A549 treated with AZD2906 at 1 μM for 4 hours (cell line): ENCODE results near the gene ZNF227. TPM values are rescaled to one million over a fixed set of nuclear protein-coding genes. Genes with fewer than 3 reads are reported as not detected.

Source experiments
- total RNA-seq: library from RNA; stranded (reverse); fragments of 200-300 nt; extraction: Qiagen RNA extraction; gene quantifications from 5 replicates; pipeline ENCODE4 v1.2.3, GENCODE V29; 2022

Gene ZNF227
- total RNA-seq = 9.7 to 12.9 TPM (median 10.0 TPM) in 5 replicates

DNA sequence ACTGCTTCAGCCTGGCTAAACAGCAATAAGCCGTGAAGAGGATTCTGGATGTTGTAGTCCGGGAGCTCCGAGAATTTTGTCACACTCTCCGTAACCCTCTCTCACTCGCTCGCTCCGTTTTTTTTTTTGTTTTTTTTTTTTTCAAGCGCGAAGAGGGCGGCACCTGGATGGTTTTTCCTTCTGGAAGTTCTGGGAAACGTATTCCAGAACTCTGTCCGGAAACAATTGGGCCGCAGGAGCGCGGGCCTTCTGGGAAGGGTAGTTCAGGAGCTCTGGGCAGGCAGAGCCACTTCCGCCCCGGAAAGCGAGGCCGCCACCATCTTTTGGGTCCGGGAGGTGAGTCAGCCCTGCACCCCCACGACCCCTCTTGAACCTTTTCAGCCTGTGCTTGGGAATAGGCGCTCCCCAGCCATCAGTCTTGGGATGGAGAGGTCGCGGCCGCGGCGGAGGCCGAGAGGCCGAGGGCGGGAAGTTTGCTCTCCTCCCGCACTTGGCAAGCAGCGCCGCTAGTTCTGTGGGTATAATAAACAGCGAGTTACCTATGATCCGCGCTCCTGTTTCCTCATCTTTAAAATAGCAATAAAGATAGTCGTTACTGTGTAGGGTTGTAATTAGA is at the start of gene ZNF227:
ZNF227 (plus strand) TSS at position 283 of the 616 bp plus-strand sequence. CDS start 5,261 bp downstream, outside the sequence.

GRCh38 chr19:44164673-44165512 is 47.4 kb upstream of the ZNF227 start, which contains the start of gene ZNF226:
Gene ZNF226 (plus strand): TSS chr19:44165100. CDS start chr19:44170081, 4,981 bp downstream.

Other genes with a start within 250 kb of the ZNF227 start
- 2.3 to 3.9 TPM (median 2.7 TPM) in 5 replicates for gene ZNF155, start 228.3 kb upstream of the ZNF227 start, total RNA-seq
- 2.5 to 3.0 TPM (median 2.9 TPM) in 5 replicates for gene ZNF230, start 209.6 kb upstream of the ZNF227 start, total RNA-seq
- 2.9 to 4.7 TPM (median 3.3 TPM) in 5 replicates for gene ZNF222, start 187.2 kb upstream of the ZNF227 start, total RNA-seq
- gene ZNF223, start 160.5 kb upstream of the ZNF227 start, total RNA-seq = 1.9 to 4.0 TPM (median 3.2 TPM) in 5 replicates
- 0.30 to 0.55 TPM (median 0.38 TPM) in 5 replicates for gene ZNF284, start 140.4 kb upstream of the ZNF227 start, total RNA-seq
- gene ZNF224, start 118.2 kb upstream of the ZNF227 start, total RNA-seq = 7.7 to 12.2 TPM (median 9.0 TPM) in 5 replicates
- 2.2 to 3.7 TPM (median 2.6 TPM) in 5 replicates for gene ZNF225, start 99.1 kb upstream of the ZNF227 start, total RNA-seq
- gene ZNF234, start 71.0 kb upstream of the ZNF227 start, total RNA-seq = 1.4 to 2.3 TPM (median 2.0 TPM) in 5 replicates
- 17.2 to 21.5 TPM (median 18.9 TPM) in 5 replicates for gene ZNF226, start 47.4 kb upstream of the ZNF227 start, total RNA-seq
- gene ZNF233, start 47.4 kb downstream of the ZNF227 start, total RNA-seq = 0.40 to 0.79 TPM (median 0.50 TPM) in 5 replicates
- gene ZNF235, start 92.5 kb downstream of the ZNF227 start, total RNA-seq = 2.6 to 3.4 TPM (median 2.8 TPM) in 5 replicates
- gene ZNF112, start 144.1 kb downstream of the ZNF227 start, total RNA-seq = 1.6 to 2.3 TPM (median 1.8 TPM) in 5 replicates
- gene ZNF285, start 189.1 kb downstream of the ZNF227 start, total RNA-seq = 1.6 to 2.3 TPM (median 2.1 TPM) in 5 replicates
- gene ZNF229, start 235.9 kb downstream of the ZNF227 start, total RNA-seq = 2.3 to 3.2 TPM (median 2.3 TPM) in 5 replicates